Liver (tissue), 3 donors: ENCODE measurements around the gene CEP128.

ENCODE experiments used
- ATF3 ChIP-seq: IDR thresholded peaks from 2 replicates; pipeline ENCODE4 v1.6.1; 2016; ENCODE audit warnings: antibody characterized with exemption
- CTCF ChIP-seq: fragments of 150-350 bp; IDR thresholded peaks from 2 replicates; pipeline ENCODE4 v1.5.1; 2017; ENCODE audit warnings: improper control_type of control experiment, low read depth, low read length; ENCODE audit not compliant: missing input control
- ZBTB33 ChIP-seq: IDR thresholded peaks from 2 replicates; pipeline ENCODE4 v1.6.1; 2016; ENCODE audit warnings: antibody characterized with exemption
- donor health status: healthy.
- donor health status: healthy.

- no peak for TF ChIP-seq CTCF
- no peak for TF ChIP-seq ATF3
- TF ChIP-seq ZBTB33 = no peak
Observed at GRCh38 chr14:80781972-80782367, 159.6 kb downstream of the CEP128 start.
